Skin epidermis (tissue), 12 donors: ENCODE measurements around the gene GLYATL3.

Source experiments
- H3K27ac ChIP-seq, 21 experiments: fragments of 200-600 bp; sonication (generic) in 11 of 21; one replicate each; pipeline ENCODE4 v1.5.0; 2020; ENCODE audit warnings: mild to moderate bottlenecking in 3 of 21, inconsistent platforms in 2 of 21, moderate library complexity in 2 of 21
- H3K4me3 ChIP-seq, 7 experiments: fragments of 200-600 bp; sonication (generic) in 2 of 7; one replicate each; pipeline ENCODE4 v1.5.0; 2020; ENCODE audit warnings: inconsistent platforms in 2 of 7, mild to moderate bottlenecking in 2 of 7, moderate library complexity in 1 of 7

The GLYATL3 gene

DNA sequence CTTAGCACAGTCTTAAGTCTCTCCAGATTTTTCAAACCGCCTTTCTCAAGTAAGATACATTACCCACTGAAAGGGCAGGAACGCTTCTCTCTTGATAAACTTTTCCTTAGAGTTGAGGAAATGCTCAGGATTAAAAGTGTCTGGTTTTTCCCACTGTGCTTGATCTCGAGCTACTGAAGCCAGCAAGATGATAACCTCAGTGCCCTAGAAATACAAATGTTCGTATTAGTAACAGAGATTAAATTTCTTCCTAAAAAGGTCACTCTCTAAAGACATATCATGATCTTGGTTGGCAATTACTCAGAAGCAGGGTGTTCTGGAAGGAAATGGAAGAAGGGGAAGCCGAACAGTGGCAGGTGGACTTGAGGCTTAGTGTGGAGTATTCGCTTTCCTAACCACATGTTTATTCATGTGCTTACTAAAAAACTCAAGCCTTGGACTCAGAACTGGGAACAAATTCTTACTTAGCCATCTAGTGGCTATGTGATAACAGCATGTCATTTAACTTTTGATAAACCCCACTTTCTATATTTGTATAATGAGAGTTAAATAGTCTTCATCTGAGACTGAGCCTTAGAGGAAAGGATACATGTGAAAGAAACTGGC, 70.9 kb downstream of the GLYATL3 start:
- Histone ChIP-seq H3K27ac (no peak overlapping the region), H3K4me3 (no peak overlapping the region)

DNA sequence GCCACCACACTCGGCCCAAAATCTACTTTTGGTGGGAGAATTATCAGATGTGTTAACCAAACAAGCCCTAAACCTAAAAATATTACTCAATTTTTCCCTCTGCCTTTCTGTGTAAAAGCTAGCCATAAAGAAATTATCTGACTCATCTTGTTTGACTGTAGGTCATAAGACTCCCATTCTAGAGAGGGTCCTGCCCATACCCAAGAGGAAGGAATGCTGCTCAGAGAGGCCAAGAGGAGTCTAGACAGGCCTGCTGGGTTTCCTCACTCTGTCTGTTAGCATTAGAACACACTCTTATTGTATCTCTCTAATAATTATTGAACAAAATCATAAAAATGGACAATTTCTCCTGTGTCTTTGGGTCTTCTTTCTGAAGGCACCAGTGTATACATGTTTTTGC, 76.9 kb downstream of the GLYATL3 start:
- Histone ChIP-seq H3K4me3 (no peak overlapping the region), H3K27ac (no peak overlapping the region)
